ENCODE data around the gene PYGL.

PYGL gene

DNA sequence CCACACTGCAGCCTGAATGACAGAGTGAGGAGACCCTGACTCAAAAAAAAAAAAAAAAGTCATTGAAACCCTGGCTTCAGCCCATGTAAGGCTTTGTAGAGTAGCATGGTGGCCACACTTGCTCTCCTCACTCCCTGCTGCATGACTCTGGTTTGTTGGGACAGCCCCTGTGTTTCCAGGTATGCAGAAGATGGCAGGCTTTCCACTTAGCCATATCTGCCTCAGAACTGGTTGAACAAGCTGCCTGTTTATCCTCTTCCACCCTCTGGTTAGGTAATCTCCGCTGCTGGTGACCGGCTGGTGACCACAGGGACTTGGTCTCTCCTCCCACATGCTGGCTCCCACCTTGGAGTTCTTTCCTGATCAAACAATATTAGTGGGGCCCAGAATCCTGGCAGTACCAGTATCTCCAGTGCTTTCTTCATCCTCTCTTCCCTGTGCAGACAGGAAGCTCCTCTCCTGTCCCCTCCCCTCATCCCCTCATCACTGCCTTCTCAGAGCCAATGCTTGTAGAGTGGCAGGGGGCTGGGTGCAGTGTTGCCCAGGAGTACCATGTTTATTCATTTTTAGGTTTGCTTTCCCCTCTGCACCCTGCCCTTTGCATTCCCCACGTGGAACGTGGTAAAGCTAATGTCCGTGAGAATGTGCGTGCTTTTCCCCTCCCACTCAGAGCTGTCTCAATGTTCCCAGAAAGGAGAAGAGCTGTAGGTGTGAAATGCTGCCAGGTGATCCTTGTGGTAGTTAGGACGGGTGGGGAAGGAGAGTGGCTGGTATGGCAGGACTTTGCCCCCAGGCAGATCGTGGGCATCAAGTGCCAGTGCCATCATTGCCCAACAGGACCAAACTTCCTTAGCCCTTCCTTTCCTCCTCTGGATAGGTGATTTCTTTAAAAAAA lies 61.1 kb downstream of the PYGL start:
- in situ Hi-C loops (cut with HindIII; ENCODE audit: low sequenced_read_pairs), result no loop called here

DNA sequence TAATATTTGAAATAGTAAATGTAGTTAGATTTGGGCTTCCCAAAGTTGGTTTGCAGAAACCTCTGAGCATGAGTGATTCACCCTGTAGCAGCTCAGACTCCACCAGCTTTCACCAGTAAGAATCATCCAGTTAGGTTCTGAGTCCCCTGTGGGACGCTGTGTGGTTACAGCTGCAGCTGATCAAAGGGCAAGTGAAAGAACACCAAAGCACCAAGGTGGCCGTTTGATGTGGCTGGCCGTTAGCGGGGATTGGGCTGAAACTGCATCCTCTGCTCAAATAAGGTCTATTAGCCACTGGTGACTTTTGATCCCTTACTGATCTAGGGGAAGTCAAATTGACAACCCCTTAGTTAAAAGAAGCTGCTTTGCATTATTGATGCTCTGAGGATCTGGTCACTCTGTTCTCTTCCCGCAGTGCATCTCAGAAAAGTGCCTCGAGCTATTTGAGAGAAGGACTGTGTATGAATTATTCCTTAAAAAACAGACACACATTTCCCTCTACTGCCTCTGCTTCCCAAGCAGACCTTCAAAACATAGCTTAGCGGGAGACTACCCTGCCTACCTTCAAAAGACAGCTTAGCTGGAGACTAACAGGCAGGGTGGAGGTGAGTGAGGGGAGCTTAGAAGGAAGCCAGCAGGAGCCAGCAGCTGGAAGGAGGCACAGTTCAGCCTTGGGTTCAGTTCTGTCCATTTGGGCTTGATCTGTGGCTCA lies 68.8 kb downstream of the PYGL start:
- in situ Hi-C loops (cut with HindIII; ENCODE audit: low sequenced_read_pairs), result no loop called here

DNA sequence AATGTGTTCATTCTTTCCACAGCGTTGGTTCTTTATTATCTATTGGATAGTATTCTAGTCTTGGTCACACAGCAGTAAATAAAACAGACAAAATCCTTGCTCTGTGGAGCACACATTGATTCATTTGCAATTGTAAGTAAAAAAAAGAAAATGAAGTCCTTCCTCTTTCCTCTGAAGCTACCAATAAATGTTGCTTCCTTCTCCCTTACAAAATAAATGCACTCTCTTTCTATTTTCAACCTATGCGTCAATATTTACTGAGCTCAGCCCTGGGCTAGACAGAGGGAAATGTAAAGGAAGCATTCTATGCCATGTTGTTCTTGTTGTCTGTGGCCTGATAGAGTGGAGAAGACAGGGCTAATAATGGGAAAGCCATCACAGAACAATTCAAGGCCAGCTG lies 69.5 kb downstream of the PYGL start:
- in situ Hi-C loops (cut with HindIII; ENCODE audit: low sequenced_read_pairs), result no loop called here

DNA sequence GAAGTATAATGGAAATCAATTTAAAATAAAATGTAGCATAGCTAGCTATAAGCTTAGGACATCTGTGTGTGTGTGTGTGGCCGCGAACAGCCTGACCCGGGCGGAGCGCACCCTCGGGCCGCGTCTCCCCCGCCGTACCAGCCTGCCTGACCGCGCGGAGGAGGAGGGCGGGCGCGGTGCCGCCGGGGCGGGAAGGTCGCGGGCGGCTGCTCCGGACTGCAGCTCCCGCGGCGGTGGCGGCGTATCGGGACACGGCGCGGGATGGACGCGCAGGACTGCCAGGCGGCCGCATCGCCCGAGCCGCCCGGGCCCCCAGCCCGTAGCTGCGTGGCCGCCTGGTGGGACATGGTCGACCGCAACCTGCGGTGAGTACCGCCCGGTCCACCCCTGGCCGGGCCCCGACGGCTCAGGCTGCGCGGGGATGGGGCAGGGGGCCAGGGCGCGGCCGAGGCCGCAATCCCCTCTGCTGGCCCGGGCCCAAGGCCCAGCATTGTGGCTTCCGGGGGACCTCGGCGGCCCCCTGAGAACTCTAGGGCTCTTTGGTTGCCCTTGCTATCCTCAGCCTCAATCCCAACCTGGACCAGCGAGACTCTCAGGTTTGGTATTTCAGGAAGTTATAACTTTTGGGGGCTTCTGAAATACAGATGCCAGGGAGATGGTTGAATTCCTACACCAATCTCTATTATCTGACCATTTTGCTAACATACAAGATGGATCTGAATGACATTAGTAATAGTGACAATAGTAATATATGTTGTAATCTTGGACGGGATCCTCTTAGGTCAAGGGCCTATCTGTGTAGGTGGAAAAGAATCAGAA lies 72.2 kb downstream of the PYGL start, which contains the start of gene ABHD12B:
Gene ABHD12B (plus strand): TSS at position 140 of the 819 bp plus-strand sequence. CDS start 122 bp downstream, at position 262.
- in situ Hi-C loops (cut with HindIII; ENCODE audit: low sequenced_read_pairs), result no loop called here

DNA sequence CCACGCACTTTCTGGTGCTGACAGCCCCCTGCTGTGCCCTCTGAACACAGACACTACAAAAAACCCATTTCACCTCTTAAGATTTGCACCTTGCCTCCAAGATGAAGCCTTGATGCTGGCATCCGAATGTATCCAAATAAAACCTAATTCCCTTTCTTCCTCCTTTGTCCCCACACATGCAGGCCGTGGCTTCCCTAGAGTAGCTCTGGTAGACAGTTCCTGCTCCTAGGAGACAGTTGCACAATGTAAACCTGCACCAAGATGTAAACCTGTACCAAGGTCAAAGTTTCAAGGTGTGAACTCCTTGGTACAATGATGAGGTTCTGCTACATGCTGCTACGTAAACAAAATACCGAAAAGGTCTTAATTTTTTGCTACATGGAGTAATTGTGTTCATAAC lies 73.1 kb downstream of the PYGL start:
- in situ Hi-C loops (cut with HindIII; ENCODE audit: low sequenced_read_pairs), result no loop called here

DNA sequence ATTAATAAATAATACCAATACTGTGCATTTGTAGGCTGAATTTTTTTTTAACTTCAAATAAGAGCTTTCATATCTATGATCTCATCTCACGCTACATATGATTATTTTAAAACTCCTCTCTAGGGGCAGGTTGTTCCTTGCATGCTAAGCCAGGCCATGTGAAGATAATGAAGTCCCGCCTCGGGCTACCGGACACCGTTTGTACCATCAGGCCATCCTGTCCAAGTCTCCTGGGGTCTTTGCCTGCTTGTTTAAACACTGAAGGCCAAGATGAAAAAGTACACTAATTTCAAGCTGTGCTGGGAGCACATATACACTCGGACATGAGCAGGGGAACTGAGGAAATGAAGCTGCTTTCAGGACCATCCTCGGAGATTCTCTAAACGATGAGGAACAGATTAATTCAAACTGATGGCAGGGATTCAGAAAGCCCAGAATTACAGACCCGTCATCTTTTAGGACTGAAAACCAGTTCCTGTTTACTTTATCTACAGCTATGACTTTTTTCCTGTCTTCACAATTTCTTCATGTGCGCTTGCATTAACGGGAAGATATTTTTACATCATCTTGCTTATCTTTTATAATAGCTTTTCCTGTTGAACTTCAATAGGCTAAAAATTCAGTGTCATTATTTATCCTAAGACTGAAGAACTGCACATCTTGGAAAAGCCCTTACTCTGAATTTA lies 78.7 kb downstream of the PYGL start:
- in situ Hi-C loops (cut with HindIII; ENCODE audit: low sequenced_read_pairs), result no loop called here

DNA sequence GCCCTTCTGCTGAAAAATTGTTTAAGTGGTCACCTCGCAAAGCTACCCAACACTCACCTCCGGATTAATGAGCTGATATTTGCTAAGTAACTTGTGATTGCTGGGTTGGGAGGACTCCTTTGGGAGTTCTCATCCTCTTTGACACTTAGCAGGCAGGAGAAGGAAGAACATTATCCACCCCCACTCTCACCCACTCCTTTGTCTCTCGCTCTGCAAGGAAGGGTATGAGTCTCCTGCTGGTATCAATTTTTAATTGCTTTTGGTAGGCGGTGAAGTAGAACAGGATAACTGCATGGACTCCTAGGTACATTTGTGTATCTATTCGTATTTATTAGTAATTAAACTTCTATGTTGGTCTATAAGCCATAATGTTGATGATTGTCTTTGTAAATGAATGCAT lies 79.3 kb downstream of the PYGL start:
- in situ Hi-C loops (cut with HindIII; ENCODE audit: low sequenced_read_pairs), result no loop called here

DNA sequence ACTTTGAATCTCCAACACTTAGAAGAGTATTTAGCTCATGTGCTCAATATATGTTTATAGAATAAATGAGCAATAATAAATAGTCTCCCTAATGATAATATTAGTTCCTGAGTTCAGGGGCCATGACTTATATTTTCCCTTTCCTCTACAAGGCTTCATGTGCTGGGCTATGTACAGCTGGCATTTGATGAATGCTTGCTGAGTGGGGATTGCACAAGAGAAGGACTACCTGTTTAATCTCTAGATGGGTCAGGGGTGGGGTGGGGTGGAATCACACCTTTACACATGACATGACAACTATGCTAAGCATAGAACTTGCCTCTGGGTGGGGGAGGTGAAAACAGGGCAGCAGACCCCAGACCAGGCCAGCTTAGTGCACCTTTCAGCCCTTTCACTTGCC lies 80.0 kb downstream of the PYGL start:
- in situ Hi-C loops (cut with HindIII; ENCODE audit: low sequenced_read_pairs), result no loop called here

DNA sequence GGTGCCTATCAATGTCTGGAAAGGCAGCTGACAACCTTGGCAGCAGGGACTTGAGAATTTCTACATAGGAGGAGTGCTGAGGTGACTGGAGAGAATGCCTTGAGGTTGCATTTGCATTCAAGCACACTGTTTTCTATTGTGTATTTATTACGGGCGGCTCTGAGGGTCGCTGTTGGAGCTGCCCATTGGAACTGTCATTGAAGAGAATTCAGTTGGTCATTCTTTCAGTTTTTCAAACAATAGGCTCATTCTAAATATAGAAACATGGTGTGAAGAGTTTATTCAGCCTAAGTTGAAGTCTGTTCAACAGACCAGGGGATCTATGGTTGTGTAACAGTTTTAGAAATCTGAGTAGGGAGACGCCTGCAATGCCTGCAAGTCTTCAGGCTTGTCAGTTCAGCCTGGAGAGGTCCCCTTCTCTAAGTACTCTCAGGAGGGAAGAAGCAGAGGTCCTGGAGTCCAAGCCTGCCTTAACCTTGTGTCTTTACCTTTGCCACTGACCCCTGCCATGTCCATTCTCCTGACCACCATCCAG lies 82.2 kb downstream of the PYGL start:
- in situ Hi-C loops (cut with HindIII; ENCODE audit: low sequenced_read_pairs), result no loop called here

DNA sequence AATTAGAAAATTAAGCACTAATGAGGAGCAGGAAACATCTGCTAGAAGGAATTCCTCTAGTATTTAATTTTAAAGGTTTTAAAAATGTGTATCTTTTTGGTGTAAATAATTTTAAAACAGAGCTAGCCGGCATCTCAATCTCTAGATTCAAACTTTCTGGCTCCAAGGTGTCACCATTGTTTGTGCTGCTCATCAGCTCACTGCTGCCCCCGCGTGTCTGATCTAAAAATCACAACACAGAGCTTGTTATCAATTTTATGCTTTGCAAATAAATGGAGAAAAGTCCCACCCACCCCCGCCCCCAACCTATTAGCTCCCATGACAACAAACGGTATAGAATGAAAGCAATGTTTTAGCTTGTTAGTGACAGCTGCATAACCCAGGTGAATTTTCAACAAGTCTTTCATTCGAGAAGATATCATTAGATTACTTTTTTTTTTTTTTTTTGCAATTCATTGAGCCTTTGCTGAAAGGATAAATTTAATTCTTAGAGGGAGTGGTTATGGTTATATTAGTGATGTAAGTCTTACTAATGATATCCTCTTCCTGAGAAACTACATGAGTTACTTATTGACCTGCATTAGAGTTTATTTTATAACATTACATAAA lies 83.7 kb downstream of the PYGL start:
- in situ Hi-C loops (cut with HindIII; ENCODE audit: low sequenced_read_pairs), result no loop called here

DNA sequence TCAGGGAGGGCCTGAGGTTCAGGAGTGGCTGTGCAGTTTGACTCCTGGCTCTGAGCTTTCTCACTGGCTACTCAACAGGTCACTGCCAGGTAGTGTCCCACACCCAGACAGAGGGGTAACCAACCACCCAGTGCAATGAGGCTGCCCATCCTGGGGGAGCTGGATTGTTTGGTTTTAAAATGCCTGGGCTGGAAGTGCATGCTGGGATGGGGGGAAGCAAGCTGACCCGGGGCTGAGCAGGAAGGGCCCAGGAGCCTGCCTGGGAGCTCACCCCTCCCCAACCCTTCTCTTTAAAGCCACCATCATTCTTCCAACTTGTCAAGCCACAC lies 85.0 kb downstream of the PYGL start:
- in situ Hi-C loops (cut with HindIII; ENCODE audit: low sequenced_read_pairs), result no loop called here

DNA sequence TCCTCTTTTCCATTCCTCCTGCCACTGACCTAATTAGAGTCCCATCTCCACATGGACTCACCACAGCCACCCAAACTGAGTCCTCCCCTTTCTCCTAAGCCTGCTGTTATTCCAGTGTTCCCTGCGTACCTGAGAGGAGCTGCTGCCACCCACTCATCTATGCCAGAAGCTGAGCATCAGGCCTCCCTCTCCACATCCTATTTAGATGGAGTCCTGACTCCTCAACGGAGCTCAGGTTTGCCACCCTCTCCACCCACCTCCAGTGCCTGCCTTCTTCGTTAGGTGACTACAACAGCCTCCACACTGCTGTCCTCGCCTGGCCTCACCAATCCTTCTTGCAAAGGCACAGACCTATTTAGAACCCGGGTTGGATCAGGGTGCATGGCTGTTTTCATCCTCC lies 87.6 kb downstream of the PYGL start:
- in situ Hi-C loops (cut with HindIII; ENCODE audit: low sequenced_read_pairs), result no loop called here

DNA sequence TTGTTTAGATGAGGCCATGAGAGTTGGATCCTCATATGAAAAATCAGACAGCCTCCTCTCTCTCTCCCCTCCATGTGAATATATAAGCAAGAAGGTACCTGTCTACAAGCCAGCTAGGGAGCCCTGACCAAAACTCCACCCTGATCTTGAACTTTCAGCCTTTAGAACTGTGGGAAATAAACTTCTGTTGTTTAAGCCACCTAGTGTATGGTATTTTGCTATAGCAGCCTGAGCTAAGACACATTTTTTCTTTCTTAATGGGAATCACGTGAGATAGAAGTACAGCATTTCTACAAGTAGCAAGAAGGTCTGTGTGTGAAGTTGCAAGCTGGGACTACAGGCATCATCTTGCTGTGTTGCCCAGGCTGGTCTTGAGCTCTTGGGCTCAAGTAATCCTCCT lies 88.7 kb downstream of the PYGL start:
- in situ Hi-C loops (cut with HindIII; ENCODE audit: low sequenced_read_pairs), result no loop called here

Measured in DLD1 (cell line).